Ishikawa (cell line): ENCODE data around the gene IL31.

Experiments used
- CEBPB ChIP-seq: IDR thresholded peaks from 2 replicates; pipeline ENCODE4 v1.6.1; 2012
- CREB1 ChIP-seq: IDR thresholded peaks from 2 replicates; pipeline ENCODE4 v1.6.1; 2012; ENCODE audit warnings: low read depth
- EGR1 ChIP-seq: IDR thresholded peaks from 2 replicates; pipeline ENCODE4 v1.6.1; 2012
- EP300 ChIP-seq: IDR thresholded peaks from 2 replicates; pipeline ENCODE4 v1.6.1; 2012; ENCODE audit warnings: borderline replicate concordance
- FOXM1 ChIP-seq: IDR thresholded peaks from 2 replicates; pipeline ENCODE4 v1.6.1; 2012; ENCODE audit warnings: low read depth, borderline replicate concordance
- MAX ChIP-seq: IDR thresholded peaks from 2 replicates; pipeline ENCODE4 v1.6.1; 2012
- NFIC ChIP-seq: IDR thresholded peaks from 2 replicates; pipeline ENCODE4 v1.6.1; 2012
- RAD21 ChIP-seq: IDR thresholded peaks from 2 replicates; pipeline ENCODE4 v1.6.1; 2012; ENCODE audit warnings: low read depth
- REST ChIP-seq: IDR thresholded peaks from 2 replicates; pipeline ENCODE4 v1.6.1; 2012; ENCODE audit warnings: low read depth, mild to moderate bottlenecking
- TAF1 ChIP-seq: IDR thresholded peaks from 2 replicates; pipeline ENCODE4 v1.6.1; 2012; ENCODE audit warnings: low read depth, mild to moderate bottlenecking
- TCF12 ChIP-seq: IDR thresholded peaks from 2 replicates; pipeline ENCODE4 v1.6.1; 2012; ENCODE audit warnings: low read depth
- TEAD4 ChIP-seq: IDR thresholded peaks from 2 replicates; pipeline ENCODE4 v1.6.1; 2012
- USF1 ChIP-seq: IDR thresholded peaks from 2 replicates; pipeline ENCODE4 v1.6.1; 2012
- YY1 ChIP-seq: IDR thresholded peaks from 2 replicates; pipeline ENCODE4 v1.6.1; 2012; ENCODE audit warnings: low read depth
- ZBTB7A ChIP-seq: IDR thresholded peaks from 2 replicates; pipeline ENCODE4 v1.6.1; 2012; ENCODE audit warnings: low read depth

Gene IL31

GRCh38 chr12:122176473-122176872, 2.5 kb upstream of the IL31 start:
- 0 out of 2 replicates have a peak, but pooled peaks have one; percentile 15 for TF ChIP-seq CEBPB

- TF ChIP-seq ZBTB7A (no peak), TAF1 (no peak), MAX (no peak), EGR1 (no peak), FOXM1 (no peak), NFIC (no peak), CREB1 (no peak), RAD21 (no peak), YY1 (no peak), CEBPB (no peak)
These were observed 1.6 kb downstream of the IL31 start for GRCh38 chr12:122172262-122172939.

- TF ChIP-seq REST: no peak
- no peak for TF ChIP-seq ZBTB7A
- TF ChIP-seq TAF1: no peak
- no peak for TF ChIP-seq MAX
- no peak for TF ChIP-seq NFIC
- no peak for TF ChIP-seq TCF12
- no peak for TF ChIP-seq EGR1
- no peak for TF ChIP-seq FOXM1
- no peak for TF ChIP-seq CEBPB
- TF ChIP-seq RAD21: no peak
These were observed 2.6 kb downstream of the IL31 start for GRCh38 chr12:122171399-122171798.

GRCh38 chr12:122168492-122168891, 5.5 kb downstream of the IL31 start:
- TF ChIP-seq NFIC (no peak), MAX (no peak), CEBPB (no peak), TAF1 (no peak), EP300 (no peak), TCF12 (no peak), RAD21 (no peak), TEAD4 (no peak), ZBTB7A (no peak), EGR1 (no peak)

- TF ChIP-seq CEBPB: no peak
- no peak for TF ChIP-seq TAF1
- TF ChIP-seq USF1: no peak
- no peak for TF ChIP-seq EP300
- TF ChIP-seq NFIC: no peak
- TF ChIP-seq CREB1: no peak
- TF ChIP-seq RAD21: no peak
- TF ChIP-seq TEAD4: no peak
These were observed 6.6 kb downstream of the IL31 start for GRCh38 chr12:122167356-122167925.

- TF ChIP-seq MAX (no peak), ZBTB7A (no peak), CEBPB (no peak), REST (no peak), FOXM1 (no peak), YY1 (no peak), USF1 (no peak), CREB1 (no peak), TAF1 (no peak), EGR1 (no peak), TEAD4 (no peak), EP300 (no peak), NFIC (no peak), TCF12 (no peak), RAD21 (no peak)
These were observed 7.3 kb downstream of the IL31 start for GRCh38 chr12:122166422-122167349.
